CD1c-positive myeloid dendritic cell (primary cell): ENCODE measurements around the gene ST6GAL1.
"Not testable (repeated sequence)": the region's sequence is repeated elsewhere in the genome, so short reads cannot be mapped to it uniquely, and the experiment has no call there.

Source experiments
- DNase-seq: peaks from one replicate; pipeline ENCODE4 v3.0.0-alpha.2; 2016; ENCODE audit errors: extremely low spot score

The ST6GAL1 gene, protein sequence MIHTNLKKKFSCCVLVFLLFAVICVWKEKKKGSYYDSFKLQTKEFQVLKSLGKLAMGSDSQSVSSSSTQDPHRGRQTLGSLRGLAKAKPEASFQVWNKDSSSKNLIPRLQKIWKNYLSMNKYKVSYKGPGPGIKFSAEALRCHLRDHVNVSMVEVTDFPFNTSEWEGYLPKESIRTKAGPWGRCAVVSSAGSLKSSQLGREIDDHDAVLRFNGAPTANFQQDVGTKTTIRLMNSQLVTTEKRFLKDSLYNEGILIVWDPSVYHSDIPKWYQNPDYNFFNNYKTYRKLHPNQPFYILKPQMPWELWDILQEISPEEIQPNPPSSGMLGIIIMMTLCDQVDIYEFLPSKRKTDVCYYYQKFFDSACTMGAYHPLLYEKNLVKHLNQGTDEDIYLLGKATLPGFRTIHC

DNA sequence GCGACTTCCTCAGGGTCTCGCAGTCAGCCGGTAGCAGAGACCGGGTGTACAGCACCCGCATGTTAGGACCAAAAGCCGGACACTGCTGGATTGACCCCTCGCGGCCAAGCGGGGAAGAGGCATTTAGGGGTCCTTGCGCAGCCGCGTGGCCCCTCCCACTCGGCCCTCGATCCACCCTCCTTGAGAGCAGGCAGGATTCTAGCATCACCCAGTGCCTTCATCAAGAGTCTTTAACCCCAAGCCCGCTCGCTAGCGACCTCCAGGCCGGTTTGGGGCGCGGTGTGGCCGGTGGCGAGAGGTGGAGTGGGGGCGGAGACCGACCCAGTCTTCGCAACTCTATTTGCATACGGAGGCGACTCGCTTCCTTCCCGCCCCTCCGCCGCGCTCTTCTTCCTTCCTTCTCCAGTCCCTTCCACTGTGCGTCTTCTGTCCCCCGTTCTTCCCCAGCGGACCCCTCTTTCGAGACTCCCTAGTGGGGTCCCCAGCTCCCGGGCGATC lies at the start of gene ST6GAL1:
ST6GAL1 (plus strand) TSS at position 384 of the 498 bp plus-strand sequence. CDS start 112,178 bp downstream, outside the sequence.
- DNase-seq = peak; percentile 70

DNA sequence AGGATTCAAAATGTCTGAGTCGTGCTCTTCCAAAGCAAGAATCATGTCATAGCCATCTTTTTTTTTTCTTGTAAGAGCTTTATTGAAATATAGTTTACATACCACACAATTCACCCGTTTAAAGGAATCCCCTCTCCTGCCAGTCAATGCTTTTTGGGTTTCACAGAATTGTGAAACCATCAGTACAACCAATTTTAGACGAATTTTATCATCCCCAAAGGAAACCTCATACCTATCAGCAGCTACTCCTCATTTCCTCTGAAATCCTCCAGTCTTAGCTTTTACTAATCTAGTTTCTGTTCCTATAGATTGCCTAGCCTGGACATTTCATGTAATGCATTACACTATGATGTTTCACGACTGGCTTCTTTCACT lies 48.2 kb upstream of the ST6GAL1 start:
- DNase-seq = peak; percentile 59

DNA sequence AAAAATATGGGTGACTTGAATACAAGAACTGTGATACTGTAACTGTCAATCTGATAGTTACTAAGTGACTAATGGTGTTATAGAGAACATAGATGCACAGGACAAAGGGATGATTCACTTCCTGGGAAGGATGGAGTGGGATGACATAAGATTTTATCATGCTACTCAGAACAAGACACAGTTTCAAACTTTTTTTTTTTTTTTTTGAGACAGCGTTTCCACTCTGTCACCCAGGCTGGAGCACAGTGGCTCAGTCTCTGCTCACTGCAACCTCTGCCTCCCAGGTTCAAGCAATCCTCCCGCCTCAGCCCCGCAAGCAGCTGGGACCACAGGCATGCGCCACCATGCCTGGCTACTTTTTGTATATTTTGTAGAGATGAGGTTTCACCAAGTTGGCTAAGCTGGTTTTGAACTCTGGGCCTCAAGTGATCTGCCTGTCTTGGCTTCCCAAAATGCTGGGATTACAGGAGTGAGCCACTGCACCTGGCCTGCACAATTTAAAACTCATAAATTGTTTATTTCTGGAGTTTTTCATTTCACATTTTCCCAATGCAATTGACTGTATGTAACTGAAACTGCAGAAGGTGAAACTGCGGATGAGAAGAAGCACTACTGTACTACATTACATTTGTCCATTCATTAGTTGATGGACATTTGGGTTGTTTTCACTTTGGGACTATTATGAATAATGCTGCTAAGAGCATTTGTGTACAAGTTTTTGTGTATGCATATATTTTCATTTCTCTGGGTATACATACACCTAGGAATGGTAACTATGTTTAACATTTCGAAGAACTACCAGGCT lies 47.2 kb upstream of the ST6GAL1 start:
- peak; percentile 70 for DNase-seq

DNA sequence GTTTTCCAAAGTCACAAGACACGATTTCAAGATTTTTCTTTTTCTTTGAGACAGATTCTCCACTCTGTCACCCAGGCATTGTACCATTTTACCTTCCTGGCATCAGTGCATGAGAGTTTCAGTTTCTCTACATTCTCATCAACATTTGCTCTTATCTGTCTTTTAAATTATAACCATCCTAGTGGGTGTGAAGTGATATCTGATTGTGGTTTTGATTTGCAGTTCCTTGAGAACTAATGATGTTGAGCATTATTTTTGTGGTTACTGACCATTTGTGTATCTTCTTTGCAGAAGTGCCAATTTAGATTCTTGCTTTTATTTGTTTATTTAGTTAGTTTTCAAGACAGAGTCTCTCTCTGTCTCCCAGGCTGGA lies 46.7 kb upstream of the ST6GAL1 start:
- no peak for DNase-seq

DNA sequence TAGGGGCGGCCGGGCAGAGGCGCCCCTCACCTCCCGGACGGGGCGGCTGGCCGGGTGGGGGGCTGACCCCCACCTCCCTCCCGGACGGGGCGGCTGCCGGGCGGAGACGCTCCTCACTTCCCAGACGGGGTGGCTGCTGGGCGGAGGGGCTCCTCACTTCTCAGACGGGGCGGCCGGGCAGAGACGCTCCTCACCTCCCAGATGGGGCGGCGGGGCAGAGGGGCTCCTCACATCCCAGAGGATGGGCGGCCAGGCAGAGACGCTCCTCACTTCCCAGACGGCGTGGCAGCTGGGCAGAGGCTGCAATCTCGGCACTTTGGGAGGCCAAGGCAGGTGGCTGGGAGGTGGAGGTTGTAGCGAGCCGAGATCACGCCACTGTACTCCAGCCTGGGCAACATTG lies 45.5 kb upstream of the ST6GAL1 start:
- DNase-seq = not testable (repeated sequence)

DNA sequence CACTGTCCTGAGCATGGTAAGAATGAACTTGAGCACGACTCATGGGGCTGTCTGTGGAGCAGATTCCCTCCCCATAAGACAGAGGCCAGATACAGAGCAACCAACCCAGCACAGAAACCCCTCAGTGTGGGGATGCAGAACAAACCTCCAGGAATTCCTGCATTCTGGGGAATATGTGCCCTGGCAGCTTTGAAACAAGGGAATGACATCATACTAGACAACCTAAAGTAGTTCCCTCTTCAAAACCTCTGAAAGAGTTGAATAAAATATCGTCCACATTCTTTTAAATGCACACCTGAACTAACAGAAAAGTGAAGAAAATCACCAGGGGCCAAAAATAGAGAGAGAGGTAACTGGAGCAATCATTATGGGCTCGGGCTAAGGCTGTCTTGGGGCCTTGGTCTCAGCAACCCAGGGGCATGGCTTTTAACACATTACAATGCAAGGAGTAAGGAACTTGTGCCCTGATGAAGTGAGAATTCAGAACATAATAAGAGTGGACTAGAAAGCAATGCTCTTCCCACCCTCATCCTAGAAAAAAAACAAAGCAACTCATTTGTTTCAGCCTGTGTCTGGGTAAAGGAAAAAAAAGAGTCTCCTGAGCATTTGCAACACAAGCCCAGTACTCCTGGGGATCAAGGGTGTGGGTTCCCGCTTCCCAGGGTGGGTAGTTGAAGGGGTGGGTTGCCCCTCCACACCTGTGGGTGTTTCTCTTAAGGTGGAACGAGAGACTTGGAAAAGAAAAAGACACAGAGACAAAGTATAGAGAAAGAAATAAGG lies 43.9 kb upstream of the ST6GAL1 start:
- no peak for DNase-seq

DNA sequence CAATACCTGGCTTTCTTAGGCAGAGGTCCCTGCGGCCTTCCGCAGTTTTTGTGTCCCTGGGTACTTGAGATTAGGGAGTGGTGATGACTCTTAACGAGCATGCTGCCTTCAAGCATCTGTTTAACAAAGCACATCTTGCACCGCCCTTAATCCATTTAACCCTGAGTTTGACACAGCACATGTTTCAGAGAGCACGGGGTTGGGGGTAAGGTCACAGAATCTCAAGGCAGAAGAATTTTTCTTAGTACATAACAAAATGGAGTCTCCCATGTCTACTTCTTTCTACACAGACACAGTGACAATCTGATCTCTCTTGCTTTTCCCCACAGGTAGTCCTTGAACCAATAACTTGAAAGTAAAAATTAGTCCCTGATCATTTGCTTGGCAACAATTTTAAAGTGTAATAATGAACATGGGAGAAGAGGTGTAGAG lies 42.8 kb upstream of the ST6GAL1 start:
- DNase-seq = not testable (repeated sequence)

DNA sequence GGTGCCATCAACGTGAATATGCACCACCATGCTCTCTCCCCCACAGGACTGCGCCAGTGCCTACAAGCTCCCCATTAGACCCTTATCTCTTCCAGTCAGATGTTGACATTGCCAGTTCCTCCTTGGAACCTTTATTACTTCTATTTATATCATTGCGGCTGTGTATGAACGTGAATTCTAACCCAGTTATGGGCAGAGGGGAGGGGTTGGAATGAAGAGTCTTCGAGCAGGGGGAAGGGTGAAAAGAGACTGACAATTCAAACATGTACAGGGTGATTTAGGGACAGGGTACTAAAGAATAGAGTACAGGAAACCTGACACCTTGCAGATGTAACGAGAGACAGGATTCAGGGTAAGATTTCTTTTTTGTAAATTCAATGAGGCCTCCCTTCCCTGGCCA lies 41.8 kb upstream of the ST6GAL1 start:
- DNase-seq = no peak

DNA sequence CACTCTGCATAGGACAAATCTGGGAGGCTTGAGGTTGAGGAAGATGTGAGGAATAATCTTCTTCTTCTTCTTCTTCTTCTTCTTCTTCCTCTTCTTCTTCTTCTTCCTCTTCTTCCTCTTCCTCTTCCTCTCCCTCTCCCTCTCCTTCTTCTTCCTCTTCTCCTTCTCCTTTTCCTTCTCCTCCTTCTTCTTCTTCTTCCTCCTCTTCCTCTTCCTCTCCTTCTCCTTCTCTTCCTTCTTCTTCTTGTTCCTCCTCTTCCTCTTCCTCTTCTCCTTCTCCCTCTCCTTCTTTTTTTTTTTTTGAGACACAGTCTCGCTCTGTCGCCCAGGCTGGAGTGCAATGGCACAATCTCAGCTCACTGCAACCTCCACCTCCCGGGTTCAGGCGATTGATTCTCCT lies 40.6 kb upstream of the ST6GAL1 start:
- not testable (repeated sequence) for DNase-seq

DNA sequence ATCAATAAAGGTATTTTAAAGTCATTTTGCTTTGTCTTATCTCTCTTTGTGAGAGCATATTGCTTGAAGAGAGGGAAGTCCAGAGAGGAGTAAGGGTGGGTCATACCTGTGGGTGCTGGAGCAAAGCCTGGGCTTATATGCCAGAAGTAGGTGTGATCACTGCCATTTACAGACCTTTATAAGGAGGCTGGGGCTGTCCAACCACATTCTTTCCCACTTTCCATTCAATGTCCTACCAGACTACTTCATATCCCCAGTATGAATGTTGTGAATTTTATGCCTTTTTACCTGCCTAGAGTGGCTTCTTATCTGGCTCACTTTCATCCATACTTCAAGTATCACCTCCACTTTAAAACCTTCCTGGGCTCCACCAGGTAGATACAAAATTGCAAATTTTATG lies 39.4 kb upstream of the ST6GAL1 start:
- no peak for DNase-seq

DNA sequence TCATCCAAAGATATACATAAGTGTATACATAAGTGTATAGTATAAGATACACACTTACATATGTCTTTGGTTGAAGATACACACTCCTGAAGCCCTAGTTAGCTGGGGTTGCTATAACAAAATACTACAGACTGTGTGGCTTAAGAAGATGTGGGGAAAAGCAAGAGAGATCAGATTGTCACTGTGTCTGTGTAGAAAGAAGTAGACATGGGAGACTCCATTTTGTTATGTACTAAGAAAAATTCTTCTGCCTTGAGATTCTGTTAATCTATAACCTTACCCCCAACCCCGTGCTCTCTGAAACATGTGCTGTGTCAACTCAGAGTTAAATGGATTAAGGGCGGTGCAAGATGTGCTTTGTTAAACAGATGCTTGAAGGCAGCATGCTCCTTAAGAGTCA lies 37.3 kb upstream of the ST6GAL1 start:
- not testable (repeated sequence) for DNase-seq

DNA sequence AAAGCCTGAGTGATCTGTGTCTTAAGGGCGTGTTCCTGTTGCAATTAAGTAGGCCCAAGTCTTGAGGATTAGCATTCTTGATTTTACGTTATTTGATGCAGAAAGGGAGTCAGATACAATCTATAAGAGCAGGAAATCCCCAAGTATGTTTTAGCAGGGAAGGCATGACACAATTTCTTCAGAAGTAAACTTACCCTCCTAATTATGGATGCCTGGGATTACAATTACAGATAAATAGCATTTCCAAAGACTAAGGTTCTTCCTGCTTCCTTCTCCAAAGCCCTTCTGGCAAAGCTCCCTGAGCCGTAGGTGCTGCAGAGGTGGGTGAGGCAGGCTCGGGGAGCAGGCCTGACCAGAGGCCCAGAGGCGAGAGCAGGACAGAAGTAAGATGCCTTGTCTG lies 34.9 kb upstream of the ST6GAL1 start:
- DNase-seq = no peak

DNA sequence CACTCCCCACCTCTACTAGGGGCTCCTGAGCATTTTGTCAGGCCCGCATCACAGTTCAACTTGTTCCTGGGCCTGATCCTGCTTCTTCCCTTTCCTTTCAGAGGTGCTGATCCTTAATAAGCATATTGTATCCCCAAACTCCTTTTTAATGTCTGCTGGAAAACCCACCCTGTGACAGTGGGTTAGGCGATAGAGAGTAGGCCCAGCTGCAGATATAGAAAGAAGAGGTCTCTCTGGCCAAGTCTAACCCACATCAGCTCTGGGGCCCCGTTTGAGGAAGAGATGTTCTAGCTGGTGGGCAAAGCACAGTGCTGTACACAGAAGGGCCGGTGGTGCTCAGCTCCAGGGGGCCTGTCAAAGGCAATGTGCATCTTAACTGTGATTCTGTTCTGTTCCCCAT lies 34.3 kb upstream of the ST6GAL1 start:
- no peak for DNase-seq

DNA sequence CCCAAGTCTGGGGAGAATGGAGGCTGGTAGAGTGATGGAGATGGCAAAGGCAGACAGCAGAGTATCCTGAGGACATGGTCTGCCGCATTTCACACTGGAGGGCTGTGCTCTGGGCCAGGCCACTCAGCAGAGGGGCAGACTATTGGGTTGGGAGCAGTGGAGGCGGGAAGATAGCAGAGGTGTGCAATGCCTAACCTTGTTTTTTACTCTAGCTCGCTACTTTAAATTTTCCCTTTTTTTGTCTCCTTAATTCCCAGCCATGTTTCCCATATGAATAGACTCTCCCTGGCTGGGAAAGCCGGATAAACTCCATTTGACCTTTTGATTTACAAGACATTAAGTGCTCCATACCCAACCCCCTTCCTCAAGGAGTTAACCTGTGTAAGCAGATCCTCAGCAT lies 33.5 kb upstream of the ST6GAL1 start:
- no peak for DNase-seq

DNA sequence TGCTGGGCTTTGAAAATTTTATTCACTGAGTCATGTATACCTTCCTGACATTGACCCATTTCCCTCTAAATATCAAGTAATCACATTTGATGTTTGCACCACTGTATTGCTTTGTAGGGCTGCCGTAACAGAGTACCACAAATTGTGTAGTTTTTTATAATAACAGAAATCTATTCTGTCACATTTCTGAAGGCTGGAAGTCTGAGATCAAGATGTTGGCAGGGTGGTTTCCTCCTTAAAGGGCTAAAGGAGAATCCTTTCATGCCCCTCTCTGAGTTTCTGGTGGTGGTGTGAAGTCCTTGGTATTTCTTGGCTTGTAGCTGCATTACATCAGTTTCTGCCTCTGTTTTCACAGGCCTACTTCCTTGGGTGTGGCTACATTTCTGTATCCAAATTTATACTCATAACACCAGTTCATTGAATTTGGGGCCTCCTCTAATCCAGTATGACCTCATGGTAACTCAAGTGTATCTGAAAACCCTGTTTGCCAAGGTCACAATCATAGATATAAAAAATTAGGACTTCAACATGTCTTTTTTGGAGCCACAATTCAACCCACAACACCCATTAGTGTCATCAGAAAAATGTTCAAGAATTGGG lies 29.1 kb upstream of the ST6GAL1 start:
- DNase-seq = no peak

DNA sequence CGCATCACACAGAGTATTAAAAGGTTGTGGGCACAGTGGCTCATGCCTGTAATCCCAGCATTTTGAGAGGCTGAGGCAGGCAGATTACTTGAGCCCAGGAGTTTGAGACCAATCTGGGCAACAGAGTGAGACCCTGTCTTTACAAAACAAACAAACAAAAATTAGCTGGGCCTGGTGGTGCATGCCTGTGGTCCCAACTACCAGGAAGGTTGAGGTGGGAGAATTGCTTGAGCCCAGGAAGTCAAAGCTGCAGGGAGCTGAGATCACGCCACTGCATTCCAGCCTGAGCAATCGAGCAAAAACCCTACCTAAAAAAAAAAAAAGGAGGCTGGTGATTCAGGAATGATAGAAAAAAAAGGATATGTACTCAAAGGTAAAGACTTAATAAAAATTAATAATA lies 28.2 kb upstream of the ST6GAL1 start:
- DNase-seq = no peak

DNA sequence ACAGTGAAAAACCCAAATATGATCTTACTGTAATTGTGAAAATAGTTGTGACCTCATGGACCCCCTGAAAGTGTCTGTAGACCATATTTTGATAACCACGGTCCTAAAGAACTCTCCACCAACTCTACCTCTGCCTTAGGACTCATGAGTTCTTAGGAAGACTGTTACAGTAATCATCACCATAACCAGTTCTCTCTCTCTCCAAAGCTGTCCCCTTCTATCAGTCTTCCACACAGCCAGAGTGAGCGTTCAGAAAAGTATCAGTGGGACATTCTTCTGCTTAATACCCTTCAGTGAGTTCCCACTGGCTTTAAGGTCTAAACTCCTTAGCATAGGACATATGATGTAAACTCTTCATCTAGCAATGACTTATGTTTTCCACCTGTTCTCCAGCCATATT lies 27.6 kb upstream of the ST6GAL1 start:
- no peak for DNase-seq

DNA sequence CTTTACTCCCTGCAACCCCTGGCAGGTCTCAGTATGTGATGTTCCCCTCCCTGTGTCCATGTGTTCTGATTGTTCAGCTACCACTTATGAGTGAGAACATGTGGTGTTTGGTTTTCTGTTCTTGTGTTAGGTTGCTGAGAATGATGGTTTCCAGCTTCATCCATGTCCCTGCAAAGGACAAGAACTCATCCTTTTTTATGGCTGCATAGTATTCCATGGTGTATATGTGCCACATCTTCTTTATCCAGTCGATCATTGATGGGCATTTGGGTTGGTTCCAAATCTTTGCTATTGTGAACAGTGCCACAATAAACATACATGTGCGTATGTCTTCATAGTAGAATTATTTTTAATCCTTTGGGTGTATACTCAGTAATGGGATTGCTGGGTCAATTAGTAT lies 26.6 kb upstream of the ST6GAL1 start:
- DNase-seq = not testable (repeated sequence)

DNA sequence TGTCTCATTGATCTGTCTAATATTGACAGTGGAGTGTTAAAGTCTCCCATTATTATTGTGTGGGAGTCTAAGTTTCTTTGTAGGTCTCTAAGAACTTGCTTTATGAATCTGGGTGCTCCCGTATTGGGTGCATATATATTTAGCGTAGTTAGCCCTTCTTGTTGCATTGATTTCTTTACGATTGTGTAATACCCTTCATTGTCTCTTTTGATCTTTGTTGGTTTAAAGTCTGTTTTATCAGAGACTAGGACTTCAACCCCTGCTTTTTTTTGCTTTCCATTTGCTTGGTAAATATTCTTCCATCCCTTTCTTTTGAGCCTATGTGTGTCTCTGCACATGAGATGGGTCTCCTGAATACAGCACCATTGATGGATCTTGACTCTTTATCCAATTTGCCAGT lies 23.3 kb upstream of the ST6GAL1 start:
- not testable (repeated sequence) for DNase-seq

DNA sequence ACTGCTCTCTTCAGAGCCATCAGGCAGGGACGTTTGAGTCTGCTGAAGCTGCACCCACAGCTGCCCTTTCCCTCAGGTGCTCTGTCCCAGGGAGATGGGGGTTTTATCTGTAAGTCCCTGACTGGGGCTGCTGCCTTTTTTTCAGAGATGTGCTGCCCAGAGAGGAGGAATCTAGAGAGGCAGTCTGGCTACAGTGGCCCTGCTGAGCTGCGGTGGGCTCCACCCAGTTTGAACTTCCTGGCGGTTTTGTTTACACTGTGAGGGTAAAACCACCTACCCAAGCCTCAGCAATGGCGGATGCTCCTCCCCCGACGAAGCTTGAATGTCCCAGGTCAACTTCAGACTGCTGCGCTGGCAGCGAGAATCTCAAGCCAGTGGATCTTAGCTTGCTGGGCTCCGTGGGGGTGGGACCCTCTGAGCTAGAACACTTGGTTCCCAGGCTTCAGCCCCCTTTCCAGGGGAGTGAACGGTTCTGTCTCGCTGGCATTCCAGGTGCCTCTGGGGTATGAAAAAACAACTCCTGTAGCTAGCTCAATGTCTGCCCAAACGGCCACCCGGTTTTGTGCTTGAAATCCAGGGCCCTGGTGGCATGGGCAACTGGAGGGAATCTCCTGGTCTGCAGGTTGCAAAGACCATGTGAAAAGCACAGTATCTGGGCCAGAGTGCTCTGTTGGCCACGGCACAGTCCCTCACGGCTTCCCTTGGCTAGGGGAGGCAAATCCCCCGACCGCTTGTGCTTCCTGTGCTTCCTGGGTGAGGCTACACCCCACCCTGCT lies 21.1 kb upstream of the ST6GAL1 start:
- DNase-seq = peak; percentile 32
